ENCODE data around the gene PPP2R5E. TPM values are rescaled to one million over a fixed set of nuclear protein-coding genes. Genes with fewer than 3 reads are reported as not detected.

PPP2R5E gene
- 24.6 to 27.3 TPM (median 26.1 TPM) in 5 replicates for total RNA-seq (2022; extraction: Qiagen RNA extraction; ENCODE audit: low read depth)

DNA sequence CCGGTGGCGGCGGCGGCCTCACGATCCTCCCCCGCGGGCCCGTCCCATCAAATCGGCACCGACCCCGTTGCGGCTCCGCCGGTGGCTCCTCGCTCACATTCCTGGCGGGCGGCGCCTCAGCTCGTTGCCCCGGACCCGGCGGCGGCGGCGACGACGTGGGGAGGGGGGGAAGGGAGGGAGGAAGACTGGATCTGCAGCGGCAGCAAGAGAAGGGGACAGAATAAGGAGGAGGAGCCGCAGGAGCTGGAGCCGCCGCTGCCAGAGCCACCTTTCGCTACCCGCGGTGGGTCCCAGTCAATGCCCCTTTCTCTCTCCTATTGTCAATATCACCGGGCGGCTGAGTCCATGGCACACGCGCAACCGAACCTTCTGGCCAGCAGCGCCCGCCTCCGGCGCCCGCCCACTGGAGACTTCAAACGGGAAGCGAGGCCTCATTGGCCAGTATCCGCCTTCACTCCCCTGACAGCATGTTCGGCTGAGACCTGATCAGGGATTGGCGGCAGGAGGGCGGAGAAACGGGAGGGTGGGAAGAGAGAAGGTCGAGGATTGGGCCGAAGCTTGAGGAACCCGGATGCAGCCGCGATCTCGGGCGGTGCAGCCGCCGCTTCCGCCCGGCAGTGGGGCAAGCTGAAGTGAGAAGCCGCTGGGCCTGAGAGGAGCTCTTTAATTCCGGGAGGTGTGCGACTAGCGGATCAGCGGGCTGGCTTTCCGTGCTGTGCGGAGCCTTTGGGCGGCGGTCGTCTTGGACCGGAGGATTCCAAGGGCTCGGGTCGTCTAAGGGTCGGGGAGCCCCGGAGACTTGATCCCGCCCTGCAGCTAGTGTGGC, at the start of gene PPP2R5E:
TSS of gene PPP2R5E (minus strand) at position 378 of the 826 bp plus-strand sequence. CDS start 3,692 bp downstream, outside the sequence.

Other genes with a start within 250 kb of the PPP2R5E start
- gene GPHB5, start 224.4 kb downstream of the PPP2R5E start, total RNA-seq (2022; extraction: Qiagen RNA extraction; ENCODE audit: low read depth) = not detected in 5 replicates
- 10.0 to 12.1 TPM (median 10.7 TPM) in 5 replicates for gene WDR89, start 98.5 kb upstream of the PPP2R5E start, total RNA-seq (2022; extraction: Qiagen RNA extraction; ENCODE audit: low read depth)
- gene SGPP1, start 184.7 kb upstream of the PPP2R5E start, total RNA-seq (2022; extraction: Qiagen RNA extraction; ENCODE audit: low read depth) = 12.9 to 16.9 TPM (median 15.1 TPM) in 5 replicates